Measurements from ENCODE around the gene ZDHHC9. TPM values are rescaled to one million over a fixed set of nuclear protein-coding genes. Genes with fewer than 3 reads are reported as not detected.

Gene ZDHHC9
- total RNA-seq, 4 donors from 2014 or later = 7.9 to 25.3 (median 14.7) TPM

GRCh38 chrX:129804806-129805205, 38.9 kb downstream of the ZDHHC9 start:
- in situ Hi-C loops (cut with MboI; ENCODE audit: low sequenced_read_pairs in 4 of 4) (no loop called here), intact Hi-C loops (cut with DNase I; ENCODE audit: low total_unique reads) (no loop called here)
- ATAC-seq (no peak), DNase-seq (no peak)
- Histone ChIP-seq H3K36me3 (no peaks in the 10 kb centered on the region), H3K4me1 (no peaks in the 10 kb centered on the region), H3K4me3 (no peak overlapping the region), H3K9me3 (no peaks in the 10 kb centered on the region), H3K27ac (no peak overlapping the region), H3K27me3 (no peaks in the 10 kb centered on the region)
- no peak for TF ChIP-seq POLR2A (IDR thresholded peaks at IDR 0.05)
- TF ChIP-seq, protein P1, sequence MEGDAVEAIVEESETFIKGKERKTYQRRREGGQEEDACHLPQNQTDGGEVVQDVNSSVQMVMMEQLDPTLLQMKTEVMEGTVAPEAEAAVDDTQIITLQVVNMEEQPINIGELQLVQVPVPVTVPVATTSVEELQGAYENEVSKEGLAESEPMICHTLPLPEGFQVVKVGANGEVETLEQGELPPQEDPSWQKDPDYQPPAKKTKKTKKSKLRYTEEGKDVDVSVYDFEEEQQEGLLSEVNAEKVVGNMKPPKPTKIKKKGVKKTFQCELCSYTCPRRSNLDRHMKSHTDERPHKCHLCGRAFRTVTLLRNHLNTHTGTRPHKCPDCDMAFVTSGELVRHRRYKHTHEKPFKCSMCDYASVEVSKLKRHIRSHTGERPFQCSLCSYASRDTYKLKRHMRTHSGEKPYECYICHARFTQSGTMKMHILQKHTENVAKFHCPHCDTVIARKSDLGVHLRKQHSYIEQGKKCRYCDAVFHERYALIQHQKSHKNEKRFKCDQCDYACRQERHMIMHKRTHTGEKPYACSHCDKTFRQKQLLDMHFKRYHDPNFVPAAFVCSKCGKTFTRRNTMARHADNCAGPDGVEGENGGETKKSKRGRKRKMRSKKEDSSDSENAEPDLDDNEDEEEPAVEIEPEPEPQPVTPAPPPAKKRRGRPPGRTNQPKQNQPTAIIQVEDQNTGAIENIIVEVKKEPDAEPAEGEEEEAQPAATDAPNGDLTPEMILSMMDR (IDR thresholded peaks at IDR 0.05 in 4 of 5, conservative IDR thresholded peaks at IDR 0.05 in 1 of 5) = no peak

DNA sequence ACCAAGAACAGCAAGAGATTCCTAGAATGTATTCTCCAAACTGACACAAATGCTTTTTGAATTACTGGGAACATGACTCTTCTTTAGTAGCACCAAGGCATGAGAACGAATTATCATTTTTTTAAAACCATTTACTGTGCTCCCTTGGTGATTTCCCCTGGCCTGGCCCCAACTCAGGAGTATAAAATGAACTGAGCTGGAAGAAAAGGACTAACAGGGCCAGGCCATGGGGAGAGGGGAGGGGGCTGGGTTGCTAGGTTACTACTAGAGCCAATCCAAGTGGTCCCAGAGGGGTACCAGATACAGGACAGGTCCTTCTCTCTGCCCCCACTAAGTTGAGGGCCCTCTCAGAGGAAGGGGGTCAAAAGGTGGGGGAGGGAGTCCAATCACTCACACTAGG, 40.8 kb downstream of the ZDHHC9 start:
- no peaks in the 10 kb centered on the region for H3K4me1 ChIP-seq

DNA sequence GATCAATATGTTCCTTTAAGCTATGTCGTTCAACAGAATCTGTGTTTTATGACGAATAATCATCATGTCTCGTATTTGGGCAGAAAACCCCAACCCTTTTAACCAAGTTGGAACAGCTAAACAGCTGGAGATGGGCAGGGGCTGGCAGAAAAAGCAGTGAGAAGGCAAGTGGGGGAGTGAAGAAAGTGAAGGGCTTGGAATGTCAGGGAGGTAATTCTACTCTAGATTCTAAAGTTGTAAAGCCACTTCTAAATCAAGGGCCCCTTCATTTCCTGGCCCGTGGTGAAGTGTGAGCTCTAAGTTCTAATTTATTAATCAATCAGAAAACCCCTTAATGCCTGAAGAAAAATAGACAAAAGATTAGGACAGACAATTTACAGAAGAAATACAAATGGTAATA, 43.5 kb downstream of the ZDHHC9 start:
- TF ChIP-seq, protein P1 (IDR thresholded peaks at IDR 0.05 in 4 of 5, conservative IDR thresholded peaks at IDR 0.05 in 1 of 5) = no peak
- no peak for TF ChIP-seq POLR2A (IDR thresholded peaks at IDR 0.05)
- in situ Hi-C loops (cut with MboI; ENCODE audit: low sequenced_read_pairs in 4 of 4) (no loop called here), intact Hi-C loops (cut with DNase I; ENCODE audit: low total_unique reads) (no loop called here)
- no peaks in the 10 kb centered on the region for H3K4me1 ChIP-seq
- H3K9me3 ChIP-seq = no peaks in the 10 kb centered on the region
- ATAC-seq = no peak
- DNase-seq = no peak
- no peak overlapping the region for H3K4me3 ChIP-seq
- H3K27me3 ChIP-seq = no peaks in the 10 kb centered on the region
- no peaks in the 10 kb centered on the region for H3K36me3 ChIP-seq
- no peak overlapping the region for H3K27ac ChIP-seq

More for the DNA sequence above, 40.8 kb downstream of the ZDHHC9 start:
- Histone ChIP-seq H3K27me3 (no peaks in the 10 kb centered on the region), H3K9me3 (no peaks in the 10 kb centered on the region), H3K4me3 (no peak overlapping the region), H3K27ac (no peak overlapping the region), H3K36me3 (no peaks in the 10 kb centered on the region)
- in situ Hi-C loops (cut with MboI; ENCODE audit: low sequenced_read_pairs in 4 of 4) = no loop called here
- TF ChIP-seq, protein P1 (IDR thresholded peaks at IDR 0.05 in 4 of 5, conservative IDR thresholded peaks at IDR 0.05 in 1 of 5) = no peak
- no peak for TF ChIP-seq POLR2A (IDR thresholded peaks at IDR 0.05)
- intact Hi-C loops (cut with DNase I; ENCODE audit: low total_unique reads) = no loop called here
- ATAC-seq (no peak), DNase-seq (no peak)

GRCh38 chrX:129798888-129799287, 44.8 kb downstream of the ZDHHC9 start:
- TF ChIP-seq, protein P1 (IDR thresholded peaks at IDR 0.05 in 4 of 5, conservative IDR thresholded peaks at IDR 0.05 in 1 of 5) = no peak
- no peak for TF ChIP-seq POLR2A (IDR thresholded peaks at IDR 0.05)
- Histone ChIP-seq H3K4me3 (no peak overlapping the region), H3K27me3 (no peaks in the 10 kb centered on the region), H3K4me1 (no peaks in the 10 kb centered on the region), H3K36me3 (no peaks in the 10 kb centered on the region), H3K9me3 (no peaks in the 10 kb centered on the region), H3K27ac (no peak overlapping the region)
- in situ Hi-C loops (cut with MboI; ENCODE audit: low sequenced_read_pairs in 4 of 4) = no loop called here
- intact Hi-C loops (cut with DNase I; ENCODE audit: low total_unique reads) = no loop called here
- DNase-seq (no peak), ATAC-seq (no peak)

DNA sequence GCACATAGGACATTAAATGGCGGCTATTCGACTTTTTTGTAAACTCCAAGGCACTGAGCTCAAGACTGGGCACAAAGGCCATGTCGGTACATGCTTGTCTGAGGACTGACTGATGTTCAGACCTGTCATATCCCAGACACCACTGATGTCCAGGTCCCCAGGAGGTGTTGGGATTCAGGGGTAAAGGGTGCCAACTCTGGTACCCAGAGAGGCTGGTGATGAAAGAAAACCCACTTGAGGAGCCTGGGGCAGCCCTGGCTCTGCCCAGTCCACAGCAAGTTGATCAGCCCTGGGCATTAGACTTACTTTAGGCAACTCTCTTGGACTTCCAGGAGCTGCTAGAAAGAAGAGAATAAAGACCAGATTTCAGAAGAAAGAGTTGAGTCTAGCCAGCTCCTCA, 45.2 kb downstream of the ZDHHC9 start:
- intact Hi-C loops (cut with DNase I; ENCODE audit: low total_unique reads) = no loop called here
- H3K9me3 ChIP-seq = no peaks in the 10 kb centered on the region
- ATAC-seq (no peak), DNase-seq (no peak)
- H3K4me1 ChIP-seq = no peaks in the 10 kb centered on the region
- H3K27ac ChIP-seq = no peak overlapping the region
- TF ChIP-seq, protein P1 (IDR thresholded peaks at IDR 0.05 in 4 of 5, conservative IDR thresholded peaks at IDR 0.05 in 1 of 5) = no peak
- no peak for TF ChIP-seq POLR2A (IDR thresholded peaks at IDR 0.05)
- H3K36me3 ChIP-seq = no peaks in the 10 kb centered on the region
- H3K4me3 ChIP-seq = no peak overlapping the region
- in situ Hi-C loops (cut with MboI; ENCODE audit: low sequenced_read_pairs in 4 of 4) = no loop called here
- no peaks in the 10 kb centered on the region for H3K27me3 ChIP-seq
